ENCODE results near the gene IRAK2.

The IRAK2 gene

GRCh38 chr3:10185804-10186762 lies 21.4 kb downstream of the IRAK2 start:
- no peaks in the 10 kb centered on the region for H3K36me3 ChIP-seq (ENCODE audit: insufficient read depth, low read length)

GRCh38 chr3:10187290-10187876 lies 22.7 kb downstream of the IRAK2 start:
- no peaks in the 10 kb centered on the region for H3F3A ChIP-seq (ENCODE audit: low read depth)
- no peaks in the 10 kb centered on the region for H3K79me2 ChIP-seq (ENCODE audit: insufficient read depth, low read length)
- H2AFZ ChIP-seq (ENCODE audit: low read length), result 0 out of 2 replicates have a peak overlapping the region, but pooled peaks have one; percentile 10
- H3K27me3 ChIP-seq (ENCODE audit: insufficient read depth, low read length, poor library complexity, severe bottlenecking), result no peaks in the 10 kb centered on the region
- no peak overlapping the region for H3K4me3 ChIP-seq (ENCODE audit: low read length, poor library complexity, severe bottlenecking)
- H4K20me1 ChIP-seq (ENCODE audit: insufficient read depth, low read length, poor library complexity, severe bottlenecking), result no peaks in the 10 kb centered on the region
- no peaks in the 10 kb centered on the region for H3K9me2 ChIP-seq (replicated peaks; ENCODE audit: low read depth, low read length)
- no peaks in the 10 kb centered on the region for H3K9me3 ChIP-seq (ENCODE audit: insufficient read depth, low read depth, low read length)
- TF ChIP-seq CTCF (conservative IDR thresholded peaks at IDR 0.05; ENCODE audit: low read length) (no peak), EZH2phosphoT487 (IDR thresholded peaks at IDR 0.05; ENCODE audit: borderline replicate concordance) (no peak)
- H3K4me2 ChIP-seq (ENCODE audit: low read depth, low read length, poor library complexity, severe bottlenecking), result no peak overlapping the region
- H3K9ac ChIP-seq (ENCODE audit: low read depth, low read length, poor library complexity, severe bottlenecking), result no peak overlapping the region
- H3K36me3 ChIP-seq (ENCODE audit: insufficient read depth, low read length), result no peaks in the 10 kb centered on the region
- no peaks in the 10 kb centered on the region for H3K4me1 ChIP-seq (ENCODE audit: insufficient read depth, low read length, poor library complexity, severe bottlenecking)

More at GRCh38 chr3:10185804-10186762, 21.4 kb downstream of the IRAK2 start:
- Histone ChIP-seq H3K79me2 (ENCODE audit: insufficient read depth, low read length) (no peaks in the 10 kb centered on the region), H3K9me3 (ENCODE audit: insufficient read depth, low read depth, low read length) (no peaks in the 10 kb centered on the region), H3F3A (ENCODE audit: low read depth) (no peaks in the 10 kb centered on the region), H3K27me3 (ENCODE audit: insufficient read depth, low read length, poor library complexity, severe bottlenecking) (no peaks in the 10 kb centered on the region), H4K20me1 (ENCODE audit: insufficient read depth, low read length, poor library complexity, severe bottlenecking) (no peaks in the 10 kb centered on the region), H3K9ac (ENCODE audit: low read depth, low read length, poor library complexity, severe bottlenecking) (no peak overlapping the region), H3K4me2 (ENCODE audit: low read depth, low read length, poor library complexity, severe bottlenecking) (no peak overlapping the region), H3K4me1 (ENCODE audit: insufficient read depth, low read length, poor library complexity, severe bottlenecking) (no peaks in the 10 kb centered on the region), H3K4me3 (ENCODE audit: low read length, poor library complexity, severe bottlenecking) (no peak overlapping the region), H2AFZ (ENCODE audit: low read length) (peak overlapping the region; percentile 21; the same call in 1 of the 2 replicates), H3K9me2 (replicated peaks; ENCODE audit: low read depth, low read length) (no peaks in the 10 kb centered on the region)
- TF ChIP-seq EZH2phosphoT487 (IDR thresholded peaks at IDR 0.05; ENCODE audit: borderline replicate concordance), result no peak
- no peak for TF ChIP-seq CTCF (conservative IDR thresholded peaks at IDR 0.05; ENCODE audit: low read length)

DNA sequence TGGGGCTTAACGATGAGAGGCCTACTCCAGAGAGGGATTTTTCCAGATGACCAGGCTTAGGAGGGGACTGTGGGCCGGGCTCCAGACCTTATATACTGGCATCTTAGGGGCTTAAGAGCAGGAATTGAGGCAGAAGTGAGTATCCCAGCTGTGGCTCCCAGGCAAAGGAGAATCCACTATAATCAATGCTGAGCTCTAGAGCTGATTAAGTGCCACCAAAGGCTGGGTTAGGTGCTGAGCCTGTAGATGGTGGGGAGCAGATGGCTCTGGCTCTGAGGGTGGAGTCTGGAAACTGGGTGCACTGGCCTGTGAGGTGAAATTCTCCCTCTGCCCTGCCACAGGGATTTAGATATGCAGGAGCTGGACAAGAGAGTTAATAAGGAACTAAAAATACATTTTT lies 23.2 kb downstream of the IRAK2 start:
- Histone ChIP-seq H3K9ac (ENCODE audit: low read depth, low read length, poor library complexity, severe bottlenecking) (no peak overlapping the region), H3K36me3 (ENCODE audit: insufficient read depth, low read length) (no peaks in the 10 kb centered on the region), H2AFZ (ENCODE audit: low read length) (no peak overlapping the region), H3F3A (ENCODE audit: low read depth) (no peaks in the 10 kb centered on the region), H3K4me3 (ENCODE audit: low read length, poor library complexity, severe bottlenecking) (no peak overlapping the region), H4K20me1 (ENCODE audit: insufficient read depth, low read length, poor library complexity, severe bottlenecking) (no peaks in the 10 kb centered on the region), H3K4me2 (ENCODE audit: low read depth, low read length, poor library complexity, severe bottlenecking) (no peak overlapping the region), H3K4me1 (ENCODE audit: insufficient read depth, low read length, poor library complexity, severe bottlenecking) (peaks cover 2% of the 10 kb centered on the region), H3K9me2 (replicated peaks; ENCODE audit: low read depth, low read length) (no peaks in the 10 kb centered on the region), H3K79me2 (ENCODE audit: insufficient read depth, low read length) (no peaks in the 10 kb centered on the region), H3K27me3 (ENCODE audit: insufficient read depth, low read length, poor library complexity, severe bottlenecking) (no peaks in the 10 kb centered on the region), H3K9me3 (ENCODE audit: insufficient read depth, low read depth, low read length) (no peaks in the 10 kb centered on the region)
- TF ChIP-seq CTCF (conservative IDR thresholded peaks at IDR 0.05; ENCODE audit: low read length) (no peak), EZH2phosphoT487 (IDR thresholded peaks at IDR 0.05; ENCODE audit: borderline replicate concordance) (no peak)
